Measurements from ENCODE around the gene UGT2B28.
A peak's percentile ranks its signal among the peaks of the same experiment; 100 is the strongest.
"Not testable (repeated sequence)": the region's sequence is repeated elsewhere in the genome, so short reads cannot be mapped to it uniquely, and the experiment has no call there.

Gene UGT2B28

GRCh38 chr4:69280081-69280480, at the start of gene UGT2B28:
TSS of gene UGT2B28 (plus strand) at chr4:69280475. CDS start at chr4:69280501, 26 bp downstream.
- not testable (repeated sequence) for DNase-seq (ENCODE audit: low read depth)

DNA sequence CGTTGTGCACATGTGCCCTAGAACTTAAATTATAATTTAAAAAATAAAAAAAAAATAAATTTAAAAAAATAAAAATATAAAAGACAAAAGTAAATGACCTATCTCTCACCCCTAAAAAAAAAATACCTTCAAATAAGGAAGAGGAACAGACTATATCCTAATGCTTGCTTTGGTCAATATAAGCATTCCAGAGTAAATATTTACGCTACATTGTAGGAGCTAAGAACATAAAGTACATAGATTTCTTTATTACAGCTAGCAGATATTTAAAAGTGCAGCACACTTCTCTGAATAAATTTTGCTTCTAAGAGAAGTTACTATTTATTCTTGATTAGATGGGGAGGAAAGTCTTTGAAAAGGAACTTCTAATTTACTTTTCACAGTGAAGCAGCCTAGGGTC, 41.2 kb upstream of the UGT2B28 start:
- DNase-seq (ENCODE audit: low read depth), result no peak

DNA sequence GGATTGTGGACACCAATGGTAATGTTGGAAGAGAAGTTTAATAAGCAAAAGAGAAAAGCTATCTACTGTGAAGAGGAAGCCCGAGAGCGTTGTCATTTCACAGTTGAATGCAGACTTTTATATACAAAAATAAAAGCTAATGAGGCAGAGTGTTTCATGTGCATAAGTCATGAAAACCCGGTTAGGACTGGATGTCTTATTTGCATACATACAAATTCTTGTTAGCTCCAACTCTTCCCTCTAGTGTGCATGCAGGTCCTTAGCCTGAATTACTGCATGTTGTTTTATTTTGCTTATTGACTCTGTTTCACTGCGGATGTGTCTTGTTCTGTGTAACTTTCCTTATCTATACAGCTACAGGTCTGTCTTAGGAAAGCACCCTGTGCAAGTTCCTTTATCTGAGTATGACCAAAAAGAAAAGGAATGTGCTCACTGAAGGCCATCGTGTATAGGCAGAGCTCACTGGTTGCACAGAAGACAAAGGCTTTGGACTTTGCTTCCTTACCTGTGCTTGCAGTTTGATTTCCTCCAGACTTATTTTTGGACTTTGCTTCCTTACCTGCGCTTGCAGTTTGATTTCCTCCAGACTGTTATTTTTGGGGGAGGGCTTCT, 40.6 kb upstream of the UGT2B28 start:
- no peak for DNase-seq (ENCODE audit: low read depth)

- DNase-seq (ENCODE audit: low read depth), result not testable (repeated sequence)
Measured at GRCh38 chr4:69240787-69241186, 39.5 kb upstream of the UGT2B28 start.

DNA sequence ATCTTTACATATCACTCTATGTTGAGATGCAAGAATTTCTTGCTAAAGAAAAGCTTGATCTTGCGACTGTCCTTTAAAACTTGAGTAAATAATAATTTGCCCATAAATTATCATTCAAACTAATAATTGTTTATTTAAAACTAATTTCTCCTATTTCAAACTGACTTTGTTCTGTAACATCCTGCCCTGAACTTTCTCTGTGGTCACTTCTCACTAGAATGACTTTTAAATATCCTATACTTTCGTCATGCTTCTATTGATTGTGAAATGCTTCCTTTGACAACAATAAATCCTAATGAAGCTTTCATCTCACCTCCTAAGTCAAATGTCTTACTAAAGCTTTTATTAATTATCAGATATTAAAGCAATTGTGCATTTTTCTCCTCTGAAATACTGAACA, 38.5 kb upstream of the UGT2B28 start:
- not testable (repeated sequence) for DNase-seq (ENCODE audit: low read depth)

GRCh38 chr4:69242562-69243240, 37.6 kb upstream of the UGT2B28 start:
- DNase-seq (ENCODE audit: low read depth), result not testable (repeated sequence)

GRCh38 chr4:69250884-69251283, 29.4 kb upstream of the UGT2B28 start:
- DNase-seq (ENCODE audit: low read depth), result not testable (repeated sequence)

- not testable (repeated sequence) for DNase-seq (ENCODE audit: low read depth)
Measured at GRCh38 chr4:69253147-69253772, 27.0 kb upstream of the UGT2B28 start.

GRCh38 chr4:69268612-69269011, 11.7 kb upstream of the UGT2B28 start:
- not testable (repeated sequence) for DNase-seq (ENCODE audit: low read depth)

DNA sequence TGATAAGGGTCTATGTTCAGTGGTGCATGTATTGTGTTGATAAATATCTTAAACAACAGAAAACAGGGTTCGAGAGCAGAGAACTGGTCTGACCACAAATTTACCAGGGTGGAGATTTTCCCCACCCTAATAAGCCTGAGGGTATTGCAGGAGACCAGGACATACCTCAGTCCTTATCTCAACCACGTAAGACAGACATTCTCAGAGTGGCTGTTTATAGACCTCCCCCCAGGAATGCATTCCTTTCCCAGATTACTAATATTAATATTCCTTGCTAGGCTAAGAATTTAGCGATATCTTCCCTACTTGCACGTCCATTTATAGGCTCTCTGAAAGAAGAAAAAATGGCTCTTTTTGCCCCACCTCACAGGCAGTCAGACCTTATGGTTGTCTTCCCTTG, 16.1 kb downstream of the UGT2B28 start:
- DNase-seq (ENCODE audit: low read depth), result not testable (repeated sequence)

DNA sequence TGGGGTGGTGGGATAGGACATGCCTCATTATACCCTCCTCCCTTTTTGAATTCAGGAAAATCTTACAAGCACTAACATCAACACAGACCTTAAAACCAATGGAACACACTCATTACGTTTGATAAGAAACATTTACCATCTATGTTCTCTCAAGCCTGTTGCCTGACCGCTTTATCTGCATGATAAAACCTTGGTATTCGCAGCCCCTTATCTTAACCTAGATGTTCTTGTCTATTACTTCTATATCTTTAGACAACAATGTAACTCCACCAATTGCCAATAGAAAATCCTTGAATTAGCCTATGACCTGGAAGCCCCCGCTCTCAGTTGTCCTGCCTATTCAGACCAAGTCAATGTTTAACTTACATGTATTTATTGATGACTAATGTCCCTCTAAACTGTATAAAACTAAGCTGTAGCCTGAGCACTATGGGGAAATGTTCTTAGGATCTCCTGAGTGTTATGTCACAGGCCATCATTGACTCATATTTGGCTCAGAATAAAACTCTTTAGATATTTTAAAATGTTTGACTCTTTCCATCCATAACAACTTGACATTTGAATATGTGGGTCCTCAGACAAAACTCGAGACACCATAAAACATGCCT, 28.3 kb downstream of the UGT2B28 start:
- DNase-seq (ENCODE audit: low read depth), result not testable (repeated sequence)

GRCh38 chr4:69309549-69310076, 29.3 kb downstream of the UGT2B28 start:
- not testable (repeated sequence) for DNase-seq (ENCODE audit: low read depth)

DNA sequence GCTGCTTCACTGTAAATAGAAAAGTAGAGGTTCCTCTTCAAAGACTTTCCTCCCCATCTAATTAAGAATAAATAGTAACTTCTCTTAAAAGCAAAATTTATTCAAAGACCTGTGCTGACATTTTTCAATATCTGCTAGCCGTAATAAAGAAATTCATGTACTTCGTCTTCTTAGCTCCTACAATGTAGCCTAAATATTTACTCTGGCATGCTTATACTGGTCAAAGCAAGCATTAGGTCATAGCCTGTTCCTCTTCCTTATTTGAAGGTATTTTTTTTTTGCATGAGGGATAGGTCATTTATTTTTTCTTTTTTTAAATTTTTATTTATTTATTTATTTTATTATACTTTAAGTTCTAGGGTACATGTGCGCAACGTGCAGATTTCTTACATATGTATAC, 30.0 kb downstream of the UGT2B28 start:
- not testable (repeated sequence) for DNase-seq (ENCODE audit: low read depth)

DNA sequence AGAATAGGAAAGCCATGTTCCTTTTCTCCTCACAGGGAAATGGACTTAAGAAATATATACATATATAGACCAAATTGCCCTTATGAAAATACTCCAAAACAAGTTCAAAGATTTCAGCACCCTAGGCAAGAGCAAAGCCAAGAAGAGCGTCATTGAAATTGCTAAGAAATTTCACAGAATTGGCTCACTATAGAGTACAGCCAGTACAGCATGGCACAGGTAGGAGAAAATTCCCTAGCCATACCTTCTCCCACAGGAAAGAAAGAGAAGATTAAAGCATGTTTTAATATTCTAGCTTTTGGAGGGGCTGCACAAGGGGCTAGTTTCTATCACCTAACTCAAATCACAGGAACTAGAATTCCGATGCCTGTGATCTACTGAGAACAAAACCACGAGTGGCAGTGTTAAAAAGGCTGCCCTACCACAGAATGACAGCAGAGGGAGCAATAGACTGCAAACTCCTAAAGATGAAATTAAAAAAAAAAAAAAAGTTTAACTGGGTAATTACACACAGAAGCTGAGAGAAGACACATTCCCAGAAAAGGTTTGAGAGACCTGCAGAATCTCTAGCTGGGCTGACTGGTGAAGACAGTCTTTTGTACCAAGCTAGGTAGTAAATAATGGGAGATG, 37.5 kb downstream of the UGT2B28 start:
- peak; percentile 1 for DNase-seq (ENCODE audit: low read depth)

GRCh38 chr4:69321153-69321729, 41.0 kb downstream of the UGT2B28 start:
- no peak for DNase-seq (ENCODE audit: low read depth)

DNA sequence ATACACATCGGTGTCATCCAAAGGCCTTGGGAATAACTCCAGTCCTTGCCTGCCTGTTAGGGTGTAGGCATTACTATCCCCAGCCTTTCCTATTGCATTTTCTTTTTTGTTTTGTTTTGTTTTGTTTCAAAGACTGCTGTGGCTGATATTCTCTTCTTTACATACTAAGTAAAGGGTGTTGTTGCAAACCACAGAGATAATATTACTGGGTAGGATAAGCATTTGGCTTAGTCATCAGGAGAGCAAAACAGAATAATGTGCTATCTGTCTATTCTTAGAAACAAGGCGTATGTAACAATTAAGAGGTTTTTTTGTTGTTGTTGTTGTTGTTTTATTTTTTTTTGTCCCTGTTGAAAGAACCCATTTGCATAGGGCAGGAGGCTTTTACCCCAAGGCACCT, 41.8 kb downstream of the UGT2B28 start:
- no peak for DNase-seq (ENCODE audit: low read depth)

DNA sequence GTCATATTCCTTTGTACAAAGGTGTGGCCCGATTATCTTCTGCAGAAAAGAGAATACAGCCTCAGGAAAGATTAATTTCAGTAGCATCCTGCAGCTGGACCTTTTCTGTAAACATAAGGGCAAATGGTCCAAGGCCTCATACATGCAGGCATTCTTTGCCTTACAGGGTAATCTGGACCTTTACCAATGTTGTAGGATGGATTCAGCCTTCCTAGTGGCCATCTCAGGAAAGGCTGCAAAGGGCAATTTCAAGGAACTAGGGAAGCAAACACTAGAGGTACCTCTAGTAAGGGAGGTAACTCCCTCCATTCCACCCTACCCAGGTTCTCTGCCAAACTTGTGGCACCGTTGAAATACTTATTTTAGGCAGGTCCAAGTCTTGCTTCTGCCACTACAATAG, 43.0 kb downstream of the UGT2B28 start:
- DNase-seq (ENCODE audit: low read depth), result no peak

- DNase-seq (ENCODE audit: low read depth), result no peak
Measured at GRCh38 chr4:69330345-69331047, 50.2 kb downstream of the UGT2B28 start.

DNA sequence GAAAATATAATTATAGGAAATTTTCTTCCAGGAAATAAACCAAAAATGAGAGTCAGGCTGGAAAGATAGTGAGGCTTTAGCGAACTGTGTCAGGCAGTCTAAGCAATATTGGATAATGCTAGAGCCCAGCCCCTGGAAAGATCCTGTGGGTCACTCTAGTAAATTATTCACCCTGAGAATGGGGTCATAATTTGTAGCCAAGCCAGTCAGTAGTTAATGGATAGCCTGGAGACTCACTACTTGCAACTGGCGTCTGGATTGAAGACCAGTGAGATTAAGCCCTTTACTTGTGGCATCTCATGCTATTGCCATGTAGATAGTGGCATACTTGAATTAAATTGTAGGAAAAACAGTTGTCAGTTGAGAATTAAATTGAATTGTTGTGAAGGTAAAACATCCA, 51.0 kb downstream of the UGT2B28 start:
- DNase-seq (ENCODE audit: low read depth), result not testable (repeated sequence)

GRCh38 chr4:69335485-69335884, 55.2 kb downstream of the UGT2B28 start:
- DNase-seq (ENCODE audit: low read depth), result not testable (repeated sequence)

DNA sequence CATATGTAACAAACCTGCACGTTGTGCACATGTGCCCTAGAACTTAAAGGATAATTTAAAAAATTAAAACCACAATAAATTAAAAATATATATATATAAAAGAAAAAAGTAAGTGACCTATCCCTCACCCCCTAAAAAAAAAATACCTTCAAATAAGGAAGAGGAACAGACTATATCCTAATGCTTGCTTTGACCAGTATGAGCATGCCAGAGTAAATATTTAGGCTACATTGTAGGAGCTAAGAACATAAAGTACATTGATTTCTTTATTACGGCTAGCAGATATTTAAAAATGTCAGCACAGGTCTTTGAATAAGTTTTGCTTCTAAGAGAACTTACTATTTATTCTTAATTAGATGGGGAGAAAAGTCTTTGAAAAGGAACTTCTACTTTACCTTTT, 62.8 kb downstream of the UGT2B28 start:
- DNase-seq (ENCODE audit: low read depth), result not testable (repeated sequence)
